NCI-H1694 treated with DMSO at 0.1 percent for 48 hours (cell line): ENCODE results near the gene SHCBP1.
"Not testable (repeated sequence)": the region's sequence is repeated elsewhere in the genome, so short reads cannot be mapped to it uniquely, and the experiment has no call there.

Experiments
- DNase-seq: peaks from one replicate; lab custom pipeline; 2025; lab: John Stamatoyannopoulos, UW

SHCBP1 gene, protein sequence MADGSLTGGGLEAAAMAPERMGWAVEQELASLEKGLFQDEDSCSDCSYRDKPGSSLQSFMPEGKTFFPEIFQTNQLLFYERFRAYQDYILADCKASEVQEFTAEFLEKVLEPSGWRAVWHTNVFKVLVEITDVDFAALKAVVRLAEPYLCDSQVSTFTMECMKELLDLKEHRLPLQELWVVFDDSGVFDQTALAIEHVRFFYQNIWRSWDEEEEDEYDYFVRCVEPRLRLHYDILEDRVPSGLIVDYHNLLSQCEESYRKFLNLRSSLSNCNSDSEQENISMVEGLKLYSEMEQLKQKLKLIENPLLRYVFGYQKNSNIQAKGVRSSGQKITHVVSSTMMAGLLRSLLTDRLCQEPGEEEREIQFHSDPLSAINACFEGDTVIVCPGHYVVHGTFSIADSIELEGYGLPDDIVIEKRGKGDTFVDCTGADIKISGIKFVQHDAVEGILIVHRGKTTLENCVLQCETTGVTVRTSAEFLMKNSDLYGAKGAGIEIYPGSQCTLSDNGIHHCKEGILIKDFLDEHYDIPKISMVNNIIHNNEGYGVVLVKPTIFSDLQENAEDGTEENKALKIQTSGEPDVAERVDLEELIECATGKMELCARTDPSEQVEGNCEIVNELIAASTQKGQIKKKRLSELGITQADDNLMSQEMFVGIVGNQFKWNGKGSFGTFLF

DNA sequence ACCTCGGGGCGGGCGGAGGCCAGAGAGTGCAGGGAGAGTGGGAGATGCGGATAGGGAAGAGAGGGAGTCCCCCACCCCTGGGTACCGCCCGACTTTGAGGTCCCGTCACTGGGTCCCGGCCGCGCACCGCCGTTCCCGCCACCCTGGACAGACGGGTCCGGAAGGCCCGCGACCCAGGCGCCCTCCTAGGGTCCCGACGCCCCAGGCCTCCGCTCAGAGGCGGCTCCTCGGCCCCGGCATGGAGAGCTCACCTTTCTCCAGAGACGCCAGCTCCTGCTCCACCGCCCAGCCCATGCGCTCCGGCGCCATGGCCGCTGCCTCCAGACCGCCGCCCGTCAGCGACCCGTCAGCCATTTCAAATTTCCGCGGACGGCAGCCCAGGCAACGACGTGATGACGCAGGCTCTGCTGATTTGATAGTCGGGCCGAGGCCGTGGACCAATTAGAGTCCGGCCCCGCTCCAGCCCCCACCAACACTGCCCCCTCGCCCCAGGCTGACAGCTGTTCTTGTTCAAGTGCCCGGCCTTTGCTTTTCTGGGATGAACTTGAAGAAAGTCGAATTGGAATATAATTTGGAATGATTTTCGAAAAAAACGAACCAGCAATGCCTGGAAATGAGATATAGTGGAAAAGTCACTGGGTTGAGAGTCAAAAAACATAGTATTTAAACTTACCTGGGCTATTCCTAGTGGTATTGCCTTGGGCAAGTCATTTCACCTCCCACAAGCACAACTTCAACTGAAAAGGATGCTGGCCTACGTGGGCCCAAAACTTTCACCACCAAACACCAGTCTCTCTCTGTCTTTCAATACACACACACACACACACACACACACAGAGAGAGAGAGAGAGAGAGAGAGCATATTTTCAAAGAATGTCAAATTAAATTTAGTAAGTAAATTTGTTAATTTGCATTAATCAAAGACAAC is at the start of gene SHCBP1:
SHCBP1 (minus strand) TSS at position 374 of the 928 bp plus-strand sequence; CDS start at position 354, 20 bp downstream.
- peak; percentile 75 for DNase-seq

DNA sequence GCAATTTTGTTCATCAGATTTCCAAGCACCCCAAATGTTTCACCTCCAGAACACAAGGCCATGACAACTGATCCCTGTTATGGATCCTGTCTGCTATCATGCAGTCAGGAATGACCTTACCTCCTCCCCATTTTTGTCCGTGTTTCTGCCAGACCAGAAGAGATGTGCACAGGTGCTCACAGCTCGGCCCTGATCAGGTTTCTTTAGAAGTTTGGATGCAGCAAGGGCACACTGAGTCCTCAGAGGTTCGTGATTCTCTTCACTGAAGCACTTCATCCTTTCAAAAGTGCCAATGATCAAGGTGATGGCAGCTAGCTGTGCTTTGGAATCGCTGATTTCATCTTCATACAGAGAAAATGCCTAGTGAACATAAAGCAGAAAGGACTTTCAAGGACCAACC is 40.9 kb upstream of the SHCBP1 start:
- DNase-seq: no peak

DNA sequence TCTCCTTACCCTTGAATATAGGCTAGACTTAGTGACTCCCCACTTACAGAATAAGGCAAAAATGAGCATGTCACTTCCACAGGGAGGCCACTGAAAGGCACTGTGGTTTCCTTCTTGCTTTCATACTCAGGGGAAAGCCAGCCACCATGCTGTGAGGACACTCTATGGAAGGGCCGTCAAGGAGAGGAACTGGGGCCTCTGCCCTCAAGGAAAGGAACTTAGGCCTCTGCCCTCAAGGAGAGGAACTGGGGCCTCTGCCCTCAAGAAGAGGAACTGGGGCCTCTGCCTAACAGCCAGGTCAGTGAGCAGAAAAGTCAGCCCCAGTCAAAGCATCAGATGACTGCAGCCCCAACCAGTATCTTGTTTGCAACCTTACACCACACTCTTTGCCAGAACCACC is 37.7 kb upstream of the SHCBP1 start:
- DNase-seq: no peak

DNA sequence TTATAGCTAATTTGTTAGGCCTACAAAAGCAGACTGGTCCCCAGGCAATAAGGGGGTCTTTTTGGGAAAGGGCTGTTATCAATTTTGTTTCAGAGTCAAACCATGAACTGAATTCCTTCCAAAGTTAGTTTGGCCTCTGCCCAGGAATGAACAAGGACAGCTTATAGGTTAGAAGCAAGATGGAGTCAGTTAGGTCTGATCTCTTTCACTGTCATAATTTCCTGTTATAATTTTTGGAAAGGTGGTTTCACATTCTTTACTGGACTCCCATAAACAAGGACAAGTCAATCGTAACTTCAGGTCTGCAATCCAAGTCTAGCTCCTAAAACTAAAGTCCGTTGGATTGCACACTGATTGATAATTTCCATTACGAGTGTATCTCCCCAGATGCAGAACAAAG is 30.1 kb upstream of the SHCBP1 start:
- DNase-seq: no peak

DNA sequence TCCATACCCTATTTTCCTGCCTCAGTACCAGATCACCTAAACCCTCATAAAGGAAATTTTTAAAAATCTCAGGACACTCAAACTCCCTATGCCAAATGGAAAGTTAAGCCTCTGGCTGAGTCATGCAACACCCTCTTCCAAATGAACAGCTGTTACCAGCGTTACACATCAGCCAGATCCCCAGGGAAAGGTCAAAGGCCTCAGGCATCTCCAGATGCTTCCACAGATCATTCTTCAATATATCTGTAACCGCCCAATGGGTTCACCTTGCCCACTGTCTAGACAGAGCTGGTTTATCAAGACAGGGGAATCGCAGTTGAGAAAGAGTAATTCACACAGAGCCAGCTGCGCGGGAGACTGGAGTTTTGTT is 29.1 kb upstream of the SHCBP1 start:
- DNase-seq: no peak

DNA sequence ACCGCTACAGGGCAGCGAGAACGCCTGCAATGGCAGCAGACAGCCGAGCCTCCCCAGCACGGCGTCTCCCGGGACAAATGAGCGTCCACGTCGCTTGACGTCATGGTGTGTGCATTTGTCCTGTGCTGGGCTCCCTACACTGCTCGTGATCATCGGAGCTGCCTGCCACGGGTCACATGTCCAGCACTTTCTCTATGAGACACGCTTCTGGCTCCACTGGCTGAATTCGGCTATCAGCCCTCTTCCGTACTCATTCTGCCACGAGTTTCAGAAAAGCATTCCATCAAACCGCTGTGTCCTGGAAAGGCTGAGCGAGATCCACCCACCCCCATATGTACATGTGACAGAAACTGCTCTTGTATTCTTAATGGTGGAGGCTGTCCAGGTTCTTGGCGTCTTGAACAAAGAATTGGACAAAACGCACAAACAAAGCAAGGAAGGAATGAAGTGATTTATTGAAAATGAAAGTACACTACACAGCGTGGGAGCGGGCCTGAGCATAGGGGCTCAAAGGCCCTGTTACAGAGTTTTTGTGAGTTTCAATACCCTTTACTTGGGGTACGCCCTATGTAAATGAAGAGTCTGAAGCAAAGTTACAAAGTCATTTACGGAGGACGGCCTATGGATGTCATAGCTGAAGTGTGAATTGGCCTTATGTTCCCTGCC is 28.5 kb upstream of the SHCBP1 start:
- DNase-seq: no peak

DNA sequence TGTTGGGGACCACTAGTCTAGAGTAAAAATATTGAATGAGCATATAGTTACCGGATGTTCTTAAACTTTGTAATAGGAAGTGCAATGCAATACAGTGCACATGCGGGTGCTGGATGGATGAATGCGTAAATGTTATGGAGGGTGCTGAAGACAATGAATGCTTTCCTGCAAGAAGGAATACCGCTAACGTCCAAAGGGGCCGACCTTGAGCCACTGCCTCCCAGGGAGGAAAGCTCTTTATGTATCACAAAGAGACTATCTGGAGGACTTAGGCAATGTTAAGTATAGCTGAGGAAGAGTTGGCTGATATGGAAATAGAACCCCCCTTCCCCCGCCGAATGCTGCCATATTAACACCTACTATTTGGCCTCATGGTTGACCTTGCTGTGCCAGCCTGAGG is 27.5 kb upstream of the SHCBP1 start:
- no peak for DNase-seq

DNA sequence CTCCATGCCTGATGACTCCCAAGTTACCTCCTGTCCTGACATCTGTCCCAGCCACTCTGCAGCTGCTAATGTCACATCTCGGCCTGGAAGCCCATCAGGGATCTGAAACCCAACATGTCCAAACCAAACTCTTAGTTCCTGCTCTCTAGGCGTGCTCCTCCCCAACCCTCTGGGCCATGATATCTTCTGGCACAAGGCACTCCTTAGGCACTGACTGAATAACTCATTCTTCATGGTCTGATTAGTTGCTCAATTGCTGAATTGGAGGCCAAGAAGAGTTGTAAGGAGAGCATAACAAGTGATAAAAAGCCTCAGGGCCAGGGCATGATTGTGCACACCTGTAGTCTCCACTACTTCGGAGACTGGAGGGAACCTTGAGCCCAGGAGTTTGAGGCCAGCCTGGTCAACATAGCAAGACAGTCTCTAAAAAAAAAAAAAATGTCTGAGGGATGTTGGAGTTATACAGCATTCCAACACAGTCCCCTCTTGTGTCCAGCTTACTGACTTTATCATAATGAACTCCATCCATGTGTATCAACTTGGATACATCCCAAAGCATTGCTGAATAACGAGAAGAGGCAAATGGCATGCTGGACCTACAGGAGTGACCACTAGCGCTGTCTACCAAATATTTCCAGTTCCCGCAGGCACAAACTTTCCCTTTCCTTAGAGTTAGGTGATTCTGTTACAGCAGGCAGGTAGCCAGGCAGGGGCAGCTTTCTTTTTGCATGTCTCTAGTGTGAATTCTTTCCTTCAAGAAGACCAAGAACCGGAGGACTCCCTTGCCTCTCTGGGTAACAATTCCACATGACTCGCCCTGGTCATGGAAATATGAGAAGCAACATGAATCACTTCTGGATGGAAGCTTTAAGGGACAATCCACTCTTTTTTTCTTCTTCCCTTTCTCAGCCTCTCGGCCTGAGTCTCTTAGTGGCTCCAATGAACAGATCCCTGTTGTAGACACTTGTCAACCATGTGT is 18.1 kb upstream of the SHCBP1 start:
- no peak for DNase-seq

DNA sequence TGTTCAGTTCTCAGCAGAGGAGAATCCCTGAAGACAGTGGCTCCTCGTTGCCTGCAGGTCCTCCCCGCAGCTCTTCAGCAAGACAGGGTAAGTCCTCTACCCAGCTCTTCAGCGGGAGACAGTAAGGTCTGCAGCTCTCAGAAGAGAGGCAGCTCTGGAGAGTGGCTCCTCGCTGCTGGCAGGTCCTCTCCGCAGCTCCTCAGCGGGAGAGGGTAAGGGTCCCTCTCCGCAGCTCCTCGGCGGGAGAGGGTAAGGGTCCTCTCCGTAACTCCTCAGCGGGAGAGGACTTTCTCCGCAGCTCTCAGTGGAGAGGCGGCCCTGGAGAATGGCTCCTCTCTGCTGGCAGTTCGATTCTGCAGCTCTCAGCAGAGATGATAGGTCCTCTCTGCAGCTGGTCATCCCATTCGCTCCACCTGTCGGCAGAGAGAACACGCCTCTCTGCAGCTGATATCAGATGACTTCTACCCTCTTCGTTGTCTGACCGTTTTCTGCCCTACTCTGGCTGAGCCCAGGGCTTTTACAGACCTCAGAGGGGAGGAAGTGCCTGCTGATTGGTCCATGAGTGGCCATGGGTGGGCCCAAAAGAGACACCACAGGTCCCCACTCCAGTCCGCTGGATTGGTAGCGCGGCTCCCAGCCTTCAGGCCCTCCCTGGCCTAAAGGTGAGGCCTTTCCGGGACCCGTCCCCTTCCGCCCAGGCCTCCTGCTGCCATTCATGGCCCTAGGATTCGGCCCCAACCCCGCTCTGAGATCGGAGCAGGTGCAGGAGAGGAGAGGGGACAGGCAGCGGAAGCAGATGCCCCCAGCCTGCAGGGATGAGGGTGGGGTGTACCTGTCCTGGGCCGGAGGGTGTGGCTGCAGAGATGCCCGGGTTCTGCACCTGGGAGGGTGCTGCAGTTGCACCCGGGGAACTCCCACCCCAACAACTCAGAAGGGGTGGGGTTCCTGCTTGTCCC is 11.9 kb upstream of the SHCBP1 start:
- no peak for DNase-seq

DNA sequence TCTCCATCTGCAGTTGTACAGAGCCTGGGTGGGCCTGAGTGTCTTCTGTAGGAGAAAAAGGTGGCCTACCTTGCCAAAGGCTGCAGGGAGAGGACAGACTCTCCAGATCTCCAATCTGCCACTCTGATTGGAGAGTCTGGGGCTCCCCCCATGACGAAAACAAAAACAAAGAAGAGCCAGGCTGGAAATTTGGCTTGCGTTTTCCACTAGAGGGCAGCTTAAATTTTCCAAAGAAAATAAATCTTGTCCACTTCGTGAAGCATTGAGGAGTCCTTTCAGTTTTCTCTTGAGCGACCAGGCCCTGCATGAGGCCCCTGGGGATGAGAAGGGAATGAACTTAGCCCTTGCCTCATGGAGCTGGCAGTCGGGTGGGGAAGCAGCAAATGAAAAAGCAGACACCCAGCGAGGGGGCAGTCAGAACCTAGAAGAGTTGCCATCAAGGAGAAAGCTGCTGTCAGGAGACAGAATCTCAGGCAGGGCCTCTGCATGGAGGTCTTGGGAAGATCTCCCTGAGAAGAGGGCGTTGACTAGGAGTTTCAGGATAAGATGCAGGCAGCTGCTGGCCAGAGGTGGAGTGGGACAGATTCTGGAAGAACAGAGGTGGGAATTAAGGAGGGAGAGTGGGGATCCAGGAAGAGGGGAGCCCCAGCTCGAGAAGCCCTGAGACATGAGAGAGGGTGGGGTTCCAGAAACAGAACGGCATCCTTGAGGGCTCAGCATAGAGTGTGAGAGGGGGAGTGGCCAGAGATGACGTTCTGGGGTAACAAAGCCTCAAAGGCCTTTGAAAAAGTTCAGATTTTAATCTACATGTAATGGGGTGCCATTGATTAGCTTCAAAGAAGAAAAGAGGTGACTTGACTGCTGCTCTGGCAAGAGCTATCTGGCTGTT is 8.4 kb upstream of the SHCBP1 start:
- peak; percentile 7 for DNase-seq

DNA sequence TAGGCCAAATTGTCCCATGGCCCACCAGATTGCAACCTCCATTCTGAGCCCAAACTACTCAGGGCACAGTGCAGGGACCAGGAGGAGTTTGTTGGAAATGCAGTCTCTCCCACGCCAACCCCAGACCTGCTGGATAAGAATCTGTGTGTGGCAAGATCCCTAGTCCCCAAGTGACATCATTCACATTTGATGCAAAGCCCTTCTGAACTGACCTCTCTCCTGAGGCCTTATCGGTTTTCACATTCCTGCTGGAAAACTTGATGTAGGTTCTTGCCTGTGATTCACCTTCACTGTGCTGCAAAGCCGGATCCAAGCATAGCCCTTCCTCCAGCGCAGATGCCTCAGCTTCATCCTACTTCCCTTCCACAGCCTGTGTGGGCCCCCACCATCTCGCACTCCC is 6.6 kb upstream of the SHCBP1 start:
- DNase-seq: no peak

DNA sequence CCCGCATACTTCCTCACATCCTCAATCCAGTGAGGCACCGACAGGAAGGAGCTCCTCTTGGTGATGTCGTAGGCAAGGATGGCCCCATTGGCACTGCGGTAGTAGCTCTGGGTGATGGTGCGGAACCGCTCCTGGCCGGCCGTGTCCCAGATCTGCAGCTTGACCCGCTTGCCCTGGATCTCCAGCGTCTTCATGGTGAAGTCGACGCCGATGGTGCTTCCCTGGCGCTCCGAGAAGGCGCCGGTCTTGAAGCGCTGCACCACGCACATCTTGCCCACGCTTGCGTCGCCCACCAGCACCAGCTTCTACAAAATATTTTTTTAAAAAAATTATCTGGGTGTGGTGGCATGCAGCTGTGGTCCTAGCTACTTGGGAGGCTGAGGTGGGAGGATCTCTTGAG is 5.5 kb upstream of the SHCBP1 start:
- not testable (repeated sequence) for DNase-seq

DNA sequence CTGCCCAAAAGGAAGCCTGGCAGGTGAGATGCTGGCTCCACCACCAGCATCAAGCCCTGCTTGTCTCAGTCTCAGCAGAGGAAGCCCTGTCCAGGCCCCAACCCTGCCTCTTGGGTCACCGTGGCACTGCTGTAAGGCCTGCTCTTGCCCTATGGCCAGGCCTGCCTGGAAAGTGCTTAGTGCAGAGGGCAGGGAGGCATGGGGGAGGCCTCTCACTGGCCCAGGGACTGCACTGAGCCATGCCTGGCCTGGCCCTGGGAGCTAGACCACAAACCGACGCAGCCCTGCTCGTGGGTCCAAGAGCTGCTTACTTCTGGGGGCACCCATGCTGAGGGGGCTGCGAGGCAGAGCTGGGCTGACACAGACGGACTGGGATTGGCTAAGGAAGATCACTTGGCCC is 3.7 kb upstream of the SHCBP1 start:
- not testable (repeated sequence) for DNase-seq

DNA sequence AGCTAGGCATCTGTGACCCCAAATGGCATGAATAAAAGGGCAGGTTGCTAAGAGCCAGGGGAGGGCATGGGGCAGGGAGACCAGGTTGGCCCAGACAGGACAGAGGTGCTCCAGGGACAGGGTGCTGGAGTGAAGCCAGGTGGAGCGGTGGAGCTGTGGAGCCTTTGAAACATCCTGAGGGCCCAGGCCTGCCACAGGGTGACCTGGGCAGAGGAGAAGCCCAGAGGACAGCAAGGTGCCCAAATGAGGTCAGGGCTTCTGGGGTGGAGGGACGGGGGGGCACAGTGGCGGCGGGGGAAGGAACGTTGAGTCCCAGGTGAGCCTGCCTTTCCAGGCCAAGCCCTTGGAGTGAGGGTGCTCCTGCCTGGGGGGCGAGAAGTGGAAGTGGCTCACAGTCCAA is 2.5 kb upstream of the SHCBP1 start:
- not testable (repeated sequence) for DNase-seq

DNA sequence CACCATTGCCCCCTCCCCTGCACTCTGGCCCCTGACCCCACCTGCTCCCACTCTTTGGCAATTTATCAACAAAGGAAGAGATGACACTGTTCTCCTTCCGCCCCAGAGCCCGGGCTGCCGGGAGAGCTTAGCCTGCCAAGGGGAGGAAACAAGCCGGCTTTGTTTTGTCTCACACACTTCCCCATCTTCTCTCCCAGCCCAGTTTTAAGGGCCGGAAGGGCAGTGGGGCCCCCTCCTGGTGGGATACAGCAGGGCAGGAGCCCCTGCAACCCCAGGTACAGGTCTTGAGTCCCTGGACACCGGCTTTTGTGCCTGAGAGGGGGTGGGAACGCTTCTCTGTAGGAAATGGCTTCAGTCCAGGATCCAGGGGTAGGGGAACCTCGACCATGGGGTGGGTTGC is 2.1 kb upstream of the SHCBP1 start:
- DNase-seq: not testable (repeated sequence)

DNA sequence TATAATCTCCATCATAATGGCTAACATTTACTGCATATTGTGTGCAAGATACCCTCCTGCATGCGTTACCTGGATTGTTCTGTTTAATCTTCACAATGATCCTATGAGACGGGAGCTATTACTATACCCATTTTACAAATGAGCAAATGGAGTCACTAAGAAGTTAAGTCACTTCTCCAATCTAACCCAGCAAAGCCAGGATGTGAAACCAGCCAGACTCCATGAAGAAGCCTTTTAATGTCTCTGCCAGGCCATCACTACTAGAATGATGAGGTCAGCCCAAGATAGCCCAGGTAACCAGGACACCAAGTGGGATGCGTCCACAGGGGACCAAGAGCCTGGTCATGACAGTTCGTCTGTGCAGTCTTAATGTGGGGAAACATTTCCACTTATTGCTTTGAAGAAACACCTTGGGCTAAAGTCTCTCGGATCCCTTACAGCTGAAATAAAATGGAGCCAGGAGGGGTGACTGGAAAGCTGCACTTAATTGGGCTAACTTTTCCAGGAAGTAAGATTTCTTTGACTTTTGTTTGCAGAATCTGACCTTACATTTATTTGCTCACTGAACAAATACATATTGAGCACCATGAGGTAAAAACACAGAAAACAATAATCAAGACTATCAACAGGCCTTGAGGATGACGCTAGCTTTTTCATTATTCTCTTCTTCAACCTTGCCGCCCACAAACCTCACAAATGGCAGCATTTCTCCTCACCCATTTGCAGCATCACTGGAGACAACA is 926 bp upstream of the SHCBP1 start:
- no peak for DNase-seq

DNA sequence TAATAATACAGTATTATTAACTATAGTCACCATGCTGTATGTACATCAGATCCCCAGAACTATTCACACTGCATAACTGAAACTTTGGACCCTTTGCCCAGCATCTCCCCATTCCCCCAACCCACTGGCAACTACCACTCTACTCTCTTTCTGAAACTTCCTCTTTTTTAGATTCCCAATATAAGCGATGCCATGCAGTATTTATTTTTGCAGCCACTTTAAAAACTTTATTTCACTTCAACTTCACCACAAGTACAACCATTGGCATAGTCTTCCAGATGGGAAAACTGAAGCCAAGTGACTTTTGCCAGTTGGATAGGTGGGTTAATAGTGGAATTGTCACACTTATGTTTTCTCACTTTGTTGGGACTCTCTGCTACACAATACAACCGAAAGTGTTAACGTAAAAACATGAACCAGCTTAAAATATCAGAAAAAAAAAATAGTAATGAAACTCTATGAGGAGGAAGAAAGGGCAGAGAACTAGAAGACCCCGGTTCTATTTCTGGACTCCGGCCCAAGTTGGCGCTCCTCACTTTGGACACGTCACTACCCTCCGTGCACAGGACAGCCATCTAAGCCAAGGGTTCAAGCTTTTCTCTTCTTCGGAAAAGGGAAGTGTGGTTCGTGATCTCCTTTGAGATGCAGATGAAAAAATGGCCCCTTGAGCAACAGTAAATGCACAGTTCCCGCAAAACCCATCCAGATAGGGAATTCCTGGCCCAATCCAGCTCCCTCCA is 743 bp downstream of the SHCBP1 start:
- DNase-seq: no peak
